Transverse colon (tissue), 4 donors: ENCODE measurements around the gene CREBZF.

ENCODE experiments used
- CTCF ChIP-seq, 5 experiments: fragments of 200-600 bp in 3 of 5; fragments of 450-650 bp in 2 of 5; sonication (generic) in 3 of 5; IDR thresholded peaks; 1 replicate in 2 of 5; 2 replicates in 3 of 5; pipeline ENCODE4 v1.5.1; 2016 to 2017; ENCODE audit warnings: antibody characterized with exemption in 5 of 5, inconsistent platforms in 3 of 5, mild to moderate bottlenecking in 2 of 5, moderate library complexity in 1 of 5
- EP300 ChIP-seq: sonication (generic); formaldehyde crosslinking; IDR thresholded peaks from one replicate; pipeline ENCODE4 v1.6.1; 2017; ENCODE audit warnings: antibody characterized with exemption, low read depth
- POLR2A ChIP-seq: fragments of 450-650 bp; IDR thresholded peaks from one replicate; pipeline ENCODE4 v1.6.1; 2016; ENCODE audit warnings: antibody characterized with exemption, mild to moderate bottlenecking, moderate library complexity
- POLR2AphosphoS5 ChIP-seq, 3 donors: sonication (generic); formaldehyde crosslinking; IDR thresholded peaks; one replicate each; pipeline ENCODE4 v1.6.1; 2016; ENCODE audit warnings: antibody characterized with exemption in 3 of 3

GRCh38 chr11:85647604-85648299 is 17.2 kb downstream of the CREBZF start, which contains the start of gene TMEM126A:
- TF ChIP-seq CTCF (IDR thresholded peaks at IDR 0.05) (no peak), EP300 (no peak), POLR2A (peak; percentile 90), POLR2AphosphoS5 (IDR thresholded peaks at IDR 0.05) (peak; percentile 85 to 92 (median 88))
